GM12878 (cell line): Measurements from ENCODE around the gene CUL1.

Experiments
- CBFB ChIP-seq: IDR thresholded peaks from 2 replicates; pipeline ENCODE4 v1.6.1; 2016; ENCODE audit warnings: antibody characterized with exemption, low read depth
- ELK1 ChIP-seq: IDR thresholded peaks from 2 replicates; pipeline ENCODE4 v1.6.1; 2012; ENCODE audit warnings: low read depth, low read length, improper control_type of control experiment
- POLR2AphosphoS5 ChIP-seq: IDR thresholded peaks from 2 replicates; pipeline ENCODE4 v1.6.1; 2011; ENCODE audit warnings: mild to moderate bottlenecking, low read length, inconsistent platforms
- SREBF1 ChIP-seq: IDR thresholded peaks from 2 replicates; pipeline ENCODE4 v1.6.1; 2012; ENCODE audit warnings: mild to moderate bottlenecking, low read length
- TAF1 ChIP-seq: IDR thresholded peaks from 2 replicates; pipeline ENCODE4 v1.6.1; 2011; ENCODE audit warnings: mild to moderate bottlenecking, low read depth, low read length, borderline replicate concordance
- ZNF24 ChIP-seq: fragments of 450-650 bp; IDR thresholded peaks from 2 replicates; pipeline ENCODE4 v1.6.1; 2017; ENCODE audit warnings: antibody characterized with exemption, mild to moderate bottlenecking
- TF ChIP-seq, protein P1 (sequence below), 3 experiments: IDR thresholded peaks in 2 of 3; conservative IDR thresholded peaks in 1 of 3; 2 replicates each; pipeline ENCODE4 v1.5.1; 2011; ENCODE audit warnings: low read depth in 3 of 3, low read length in 3 of 3, mild to moderate bottlenecking in 3 of 3, control low read depth in 2 of 3, moderate library complexity in 2 of 3, inconsistent platforms in 1 of 3, mixed read lengths in 1 of 3; ENCODE audit not compliant: control insufficient read depth in 2 of 3, insufficient read depth in 1 of 3; ENCODE audit errors: extremely low read depth in 1 of 3
- TF ChIP-seq, protein P2 (sequence below): fragments of 450-650 bp; IDR thresholded peaks from 2 replicates; pipeline ENCODE4 v1.6.1; 2017; ENCODE audit warnings: mild to moderate bottlenecking

DNA sequence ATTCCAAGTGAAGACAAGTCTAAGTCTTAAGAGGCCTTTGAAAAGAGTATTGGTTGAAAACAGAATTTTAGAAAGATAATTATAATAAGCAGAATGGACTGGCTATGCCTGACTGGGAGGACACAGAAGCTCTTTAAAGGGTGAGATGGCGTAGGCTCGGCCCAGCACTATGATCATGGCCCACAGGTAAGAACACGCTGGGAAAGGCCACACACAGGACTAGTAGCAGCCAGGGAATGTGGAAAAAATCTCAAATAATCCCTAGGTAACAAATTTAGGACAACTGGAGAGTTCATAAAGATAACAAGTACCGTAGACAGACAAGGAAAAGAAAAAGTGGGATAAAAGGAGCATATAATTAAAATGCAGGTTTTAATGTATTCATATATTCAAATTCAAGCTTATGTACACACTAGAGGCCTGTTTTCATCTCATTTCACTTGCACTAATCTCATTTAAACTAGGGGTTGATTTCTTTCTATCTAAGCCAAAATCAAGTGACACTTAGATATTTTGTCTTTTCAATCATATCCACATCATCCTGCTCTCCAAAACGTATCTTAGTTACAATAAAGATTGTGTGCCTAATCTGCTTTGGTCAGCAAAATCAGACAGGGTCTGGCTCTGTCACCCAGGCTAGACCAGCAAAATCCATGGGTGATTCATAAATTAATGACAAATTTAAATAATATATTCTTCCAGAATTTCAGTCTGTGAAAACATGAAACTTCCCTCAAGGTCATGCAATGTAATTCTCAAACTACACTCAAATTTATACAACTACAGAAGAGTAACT, 132.4 kb downstream of the CUL1 start:
- no peak for TF ChIP-seq ELK1
- no peak for TF ChIP-seq SREBF1
- no peak for TF ChIP-seq TAF1
- no peak for TF ChIP-seq CBFB
- TF ChIP-seq, protein P1, sequence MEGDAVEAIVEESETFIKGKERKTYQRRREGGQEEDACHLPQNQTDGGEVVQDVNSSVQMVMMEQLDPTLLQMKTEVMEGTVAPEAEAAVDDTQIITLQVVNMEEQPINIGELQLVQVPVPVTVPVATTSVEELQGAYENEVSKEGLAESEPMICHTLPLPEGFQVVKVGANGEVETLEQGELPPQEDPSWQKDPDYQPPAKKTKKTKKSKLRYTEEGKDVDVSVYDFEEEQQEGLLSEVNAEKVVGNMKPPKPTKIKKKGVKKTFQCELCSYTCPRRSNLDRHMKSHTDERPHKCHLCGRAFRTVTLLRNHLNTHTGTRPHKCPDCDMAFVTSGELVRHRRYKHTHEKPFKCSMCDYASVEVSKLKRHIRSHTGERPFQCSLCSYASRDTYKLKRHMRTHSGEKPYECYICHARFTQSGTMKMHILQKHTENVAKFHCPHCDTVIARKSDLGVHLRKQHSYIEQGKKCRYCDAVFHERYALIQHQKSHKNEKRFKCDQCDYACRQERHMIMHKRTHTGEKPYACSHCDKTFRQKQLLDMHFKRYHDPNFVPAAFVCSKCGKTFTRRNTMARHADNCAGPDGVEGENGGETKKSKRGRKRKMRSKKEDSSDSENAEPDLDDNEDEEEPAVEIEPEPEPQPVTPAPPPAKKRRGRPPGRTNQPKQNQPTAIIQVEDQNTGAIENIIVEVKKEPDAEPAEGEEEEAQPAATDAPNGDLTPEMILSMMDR (IDR thresholded peaks at IDR 0.05 in 2 of 3, conservative IDR thresholded peaks at IDR 0.05 in 1 of 3; ENCODE audit: control insufficient read depth in 2 of 3, extremely low read depth in 1 of 3, insufficient read depth in 1 of 3, low read depth in 3 of 3, low read length in 3 of 3), result no peak
- TF ChIP-seq, protein P2, sequence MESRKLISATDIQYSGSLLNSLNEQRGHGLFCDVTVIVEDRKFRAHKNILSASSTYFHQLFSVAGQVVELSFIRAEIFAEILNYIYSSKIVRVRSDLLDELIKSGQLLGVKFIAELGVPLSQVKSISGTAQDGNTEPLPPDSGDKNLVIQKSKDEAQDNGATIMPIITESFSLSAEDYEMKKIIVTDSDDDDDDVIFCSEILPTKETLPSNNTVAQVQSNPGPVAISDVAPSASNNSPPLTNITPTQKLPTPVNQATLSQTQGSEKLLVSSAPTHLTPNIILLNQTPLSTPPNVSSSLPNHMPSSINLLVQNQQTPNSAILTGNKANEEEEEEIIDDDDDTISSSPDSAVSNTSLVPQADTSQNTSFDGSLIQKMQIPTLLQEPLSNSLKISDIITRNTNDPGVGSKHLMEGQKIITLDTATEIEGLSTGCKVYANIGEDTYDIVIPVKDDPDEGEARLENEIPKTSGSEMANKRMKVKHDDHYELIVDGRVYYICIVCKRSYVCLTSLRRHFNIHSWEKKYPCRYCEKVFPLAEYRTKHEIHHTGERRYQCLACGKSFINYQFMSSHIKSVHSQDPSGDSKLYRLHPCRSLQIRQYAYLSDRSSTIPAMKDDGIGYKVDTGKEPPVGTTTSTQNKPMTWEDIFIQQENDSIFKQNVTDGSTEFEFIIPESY, result no peak
- TF ChIP-seq ZNF24, result no peak
- TF ChIP-seq POLR2AphosphoS5, result no peak
